ENCODE data around the gene BCL3. TPM values are rescaled to one million over a fixed set of nuclear protein-coding genes. Genes with fewer than 3 reads are reported as not detected.

The BCL3 gene
- total and polyA plus RNA-seq, 10 of the 15 experiments (the other 5 are each of a cell fraction or from before 2014, with no cell fraction given) = 0.55 to 22.7 (median 3.6) TPM

DNA sequence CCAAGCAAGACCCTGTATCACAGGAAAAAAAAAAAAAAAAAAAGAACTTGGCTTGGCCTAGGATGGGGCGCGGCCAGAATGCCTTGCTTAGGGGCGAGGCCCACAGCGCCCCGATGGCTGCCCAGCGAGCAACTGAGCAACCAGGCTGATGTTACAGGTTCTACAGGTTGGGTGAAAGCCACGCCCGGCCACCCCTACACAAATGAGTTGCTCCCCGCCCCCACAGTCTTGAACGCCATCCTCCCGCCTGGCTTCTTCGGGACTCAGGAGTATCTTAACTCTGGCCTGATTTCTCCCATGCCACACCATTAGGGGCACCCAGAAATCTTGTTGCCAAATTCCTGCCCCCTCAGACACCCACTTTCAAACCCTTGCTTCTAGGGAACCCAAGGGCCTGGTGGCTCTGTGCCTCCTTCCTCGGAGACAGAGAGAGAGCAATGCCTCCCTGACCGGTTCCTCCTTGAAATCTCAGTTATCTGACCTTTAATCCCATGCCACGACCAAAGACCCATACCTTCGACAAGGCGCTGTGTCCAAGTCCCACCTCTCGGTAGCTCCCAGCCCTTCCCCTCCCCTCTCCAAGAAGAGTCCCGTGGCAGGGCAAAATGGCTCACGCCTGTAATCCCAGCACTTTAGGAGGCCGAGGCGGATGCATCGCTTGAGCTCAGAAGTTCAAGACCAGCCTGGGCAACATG is 28.0 kb downstream of the BCL3 start:
- Histone ChIP-seq H3K4me2 (ENCODE audit: control insufficient read depth, insufficient read depth) (no peak overlapping the region), H3K9ac (ENCODE audit: control insufficient read depth, insufficient read depth, low read length) (no peak overlapping the region), H3K4me3 (no peak overlapping the region), H3K36me3 (ENCODE audit: control insufficient read depth in 2 of 2, insufficient read depth in 2 of 2, low read length in 1 of 2) (no peaks in the 10 kb centered on the region), H4K20me1 (ENCODE audit: control insufficient read depth, insufficient read depth) (no peaks in the 10 kb centered on the region), H3K9me3 (replicated peaks; ENCODE audit: control insufficient read depth, insufficient read depth, low read length) (no peaks in the 10 kb centered on the region), H3K27me3 (replicated peaks in 1 of 2; ENCODE audit: control insufficient read depth in 2 of 2, insufficient read depth in 2 of 2, low read length in 1 of 2) (no peaks in the 10 kb centered on the region), H3K79me2 (ENCODE audit: control insufficient read depth, insufficient read depth, low read length) (no peaks in the 10 kb centered on the region), H2AFZ (ENCODE audit: control insufficient read depth, low read depth, low read length) (no peak overlapping the region), H3K4me1 (ENCODE audit: control insufficient read depth, insufficient read depth, low read length) (no peaks in the 10 kb centered on the region), H3K27ac (ENCODE audit: control insufficient read depth, insufficient read depth) (no peak overlapping the region)
- FAIRE-seq (no peak), DNase-seq (ENCODE audit: low read depth, low spot score) (no peak), ATAC-seq (no peak)
- CTCF ChIA-PET = interaction anchor here (2.2 to 15.6 kb wide), 3 partner anchors 8 to 85 kb away, joined by 14 to 513 read pairs (median 155); no protein-coding TSS in a partner anchor
- no TSS peak for BruUV-seq (replicated peaks)
- RAD21 ChIA-PET (ENCODE audit: unreplicated experiment) = no interaction called here
- POLR2A ChIA-PET = no interaction called here
- SMC1A ChIA-PET (ENCODE audit: uncharacterized antibody, unreplicated experiment) = interaction anchor here (1.2 kb wide), 1 partner anchor 88 kb away, joined by 4 read pairs; no protein-coding TSS in a partner anchor
- intact Hi-C loops (cut with micrococcal nuclease; ENCODE audit: unreplicated experiment) = loop anchor here (10.0 kb wide), 1 partner anchor 122 kb away; no protein-coding TSS in a partner anchor
- in situ Hi-C loops (cut with MboI) = no loop called here
- no peak for TF ChIP-seq ZNF207 (IDR thresholded peaks at IDR 0.05; ENCODE audit: borderline replicate concordance)
- TF ChIP-seq, protein P1, sequence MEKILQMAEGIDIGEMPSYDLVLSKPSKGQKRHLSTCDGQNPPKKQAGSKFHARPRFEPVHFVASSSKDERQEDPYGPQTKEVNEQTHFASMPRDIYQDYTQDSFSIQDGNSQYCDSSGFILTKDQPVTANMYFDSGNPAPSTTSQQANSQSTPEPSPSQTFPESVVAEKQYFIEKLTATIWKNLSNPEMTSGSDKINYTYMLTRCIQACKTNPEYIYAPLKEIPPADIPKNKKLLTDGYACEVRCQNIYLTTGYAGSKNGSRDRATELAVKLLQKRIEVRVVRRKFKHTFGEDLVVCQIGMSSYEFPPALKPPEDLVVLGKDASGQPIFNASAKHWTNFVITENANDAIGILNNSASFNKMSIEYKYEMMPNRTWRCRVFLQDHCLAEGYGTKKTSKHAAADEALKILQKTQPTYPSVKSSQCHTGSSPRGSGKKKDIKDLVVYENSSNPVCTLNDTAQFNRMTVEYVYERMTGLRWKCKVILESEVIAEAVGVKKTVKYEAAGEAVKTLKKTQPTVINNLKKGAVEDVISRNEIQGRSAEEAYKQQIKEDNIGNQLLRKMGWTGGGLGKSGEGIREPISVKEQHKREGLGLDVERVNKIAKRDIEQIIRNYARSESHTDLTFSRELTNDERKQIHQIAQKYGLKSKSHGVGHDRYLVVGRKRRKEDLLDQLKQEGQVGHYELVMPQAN (conservative IDR thresholded peaks at IDR 0.05) = no peak
- TF ChIP-seq, protein P2, sequence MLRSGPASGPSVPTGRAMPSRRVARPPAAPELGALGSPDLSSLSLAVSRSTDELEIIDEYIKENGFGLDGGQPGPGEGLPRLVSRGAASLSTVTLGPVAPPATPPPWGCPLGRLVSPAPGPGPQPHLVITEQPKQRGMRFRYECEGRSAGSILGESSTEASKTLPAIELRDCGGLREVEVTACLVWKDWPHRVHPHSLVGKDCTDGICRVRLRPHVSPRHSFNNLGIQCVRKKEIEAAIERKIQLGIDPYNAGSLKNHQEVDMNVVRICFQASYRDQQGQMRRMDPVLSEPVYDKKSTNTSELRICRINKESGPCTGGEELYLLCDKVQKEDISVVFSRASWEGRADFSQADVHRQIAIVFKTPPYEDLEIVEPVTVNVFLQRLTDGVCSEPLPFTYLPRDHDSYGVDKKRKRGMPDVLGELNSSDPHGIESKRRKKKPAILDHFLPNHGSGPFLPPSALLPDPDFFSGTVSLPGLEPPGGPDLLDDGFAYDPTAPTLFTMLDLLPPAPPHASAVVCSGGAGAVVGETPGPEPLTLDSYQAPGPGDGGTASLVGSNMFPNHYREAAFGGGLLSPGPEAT (IDR thresholded peaks at IDR 0.05; ENCODE audit: low read depth) = no peak
- 56% methylated on average over 23 of the region's 23 CpGs for WGBS (ENCODE audit: insufficient coverage, insufficient replicate concordance, low lambda C conversion rate, missing lambda C conversion rate)
